Astrocyte of the spinal cord (primary cell): ENCODE results near the gene EEFSEC.

ENCODE experiments used
- DNase-seq: peaks from one replicate; pipeline ENCODE4 v3.0.0; 2011; ENCODE audit warnings: low read depth, low spot score
- H3K4me3 ChIP-seq: 2 replicates; pipeline ENCODE4 v1.5.1; 2011; ENCODE audit warnings: low read depth, mild to moderate bottlenecking, low read length, moderate library complexity
- CTCF ChIP-seq: IDR thresholded peaks from 2 replicates; pipeline ENCODE4 v1.5.1; 2012; ENCODE audit warnings: low read depth, mild to moderate bottlenecking, low read length, inconsistent platforms
- in situ Hi-C: cut with HindIII; loops from 2 replicates; pipeline ENCODE4 v1.10.0; 2017; ENCODE audit warnings: low sequenced_read_pairs

EEFSEC gene

GRCh38 chr3:128405554-128406277 is 252.4 kb downstream of the EEFSEC start:
- no peak overlapping the region for H3K4me3 ChIP-seq
- TF ChIP-seq CTCF = no peak
- in situ Hi-C loops = no loop called here
- no peak for DNase-seq

- TF ChIP-seq CTCF = no peak
- H3K4me3 ChIP-seq = no peak overlapping the region
- no peak for DNase-seq
- in situ Hi-C loops = no loop called here
These were observed 254.0 kb downstream of the EEFSEC start for GRCh38 chr3:128407247-128407646.

- in situ Hi-C loops = no loop called here
- TF ChIP-seq CTCF = no peak
- no peak overlapping the region for H3K4me3 ChIP-seq
- DNase-seq = no peak
These were observed 254.9 kb downstream of the EEFSEC start for GRCh38 chr3:128408012-128408692.

GRCh38 chr3:128408693-128409623 is 255.7 kb downstream of the EEFSEC start:
- TF ChIP-seq CTCF = peak; percentile 22
- no peak for DNase-seq
- in situ Hi-C loops = no loop called here
- H3K4me3 ChIP-seq = no peak overlapping the region

- in situ Hi-C loops = no loop called here
- no peak for DNase-seq
- TF ChIP-seq CTCF = no peak
- H3K4me3 ChIP-seq = no peak overlapping the region
These were observed 256.6 kb downstream of the EEFSEC start for GRCh38 chr3:128409624-128410581.
